Hepatocyte (in vitro differentiated cells): Measurements from ENCODE around the gene RNF213. TPM values are rescaled to one million over a fixed set of nuclear protein-coding genes. Genes with fewer than 3 reads are reported as not detected.

ENCODE experiments used
- DNase-seq: peaks from one replicate; pipeline ENCODE4 v3.0.0-alpha.2; 2016; ENCODE audit warnings: low spot score
- H2AFZ ChIP-seq: fragments of 200-600 bp; sonication (generic); 2 replicates; pipeline ENCODE4 v1.6.0; 2016; ENCODE audit warnings: antibody characterized with exemption, mild to moderate bottlenecking
- H3K27ac ChIP-seq: fragments of 200-600 bp; sonication (generic); 2 replicates; pipeline ENCODE4 v1.5.1; 2016; ENCODE audit warnings: mild to moderate bottlenecking
- H3K27me3 ChIP-seq: fragments of 200-600 bp; sonication (generic); 2 replicates; pipeline ENCODE4 v1.6.1; 2016
- H3K36me3 ChIP-seq: fragments of 200-600 bp; sonication (generic); replicated peaks from 2 replicates; pipeline ENCODE4 v1.5.1; 2016; ENCODE audit warnings: low read depth; ENCODE audit not compliant: insufficient read depth
- H3K4me1 ChIP-seq: fragments of 200-600 bp; sonication (generic); 2 replicates; pipeline ENCODE4 v1.5.1; 2016; ENCODE audit warnings: mild to moderate bottlenecking, moderate library complexity; ENCODE audit not compliant: insufficient read depth
- H3K4me2 ChIP-seq: fragments of 200-600 bp; sonication (generic); 2 replicates; pipeline ENCODE4 v1.6.0; 2016
- H3K4me3 ChIP-seq: fragments of 200-600 bp; sonication (generic); 2 replicates; pipeline ENCODE4 v1.5.1; 2016; ENCODE audit warnings: mild to moderate bottlenecking
- H3K79me2 ChIP-seq: fragments of 200-600 bp; sonication (generic); 2 replicates; pipeline ENCODE4 v1.6.0; 2017; ENCODE audit warnings: mild to moderate bottlenecking
- H3K9me2 ChIP-seq: fragments of 200-600 bp; sonication (generic); replicated peaks from 2 replicates; pipeline ENCODE4 v1.6.0; 2017; ENCODE audit warnings: mild to moderate bottlenecking; ENCODE audit not compliant: insufficient read depth
- H3K9me3 ChIP-seq: fragments of 200-600 bp; sonication (generic); 2 replicates; pipeline ENCODE4 v1.5.1; 2016; ENCODE audit warnings: low read depth, mild to moderate bottlenecking
- H4K20me1 ChIP-seq: fragments of 200-600 bp; sonication (generic); 2 replicates; pipeline ENCODE4 v1.6.0; 2016; ENCODE audit warnings: mild to moderate bottlenecking; ENCODE audit not compliant: insufficient read depth, poor library complexity, severe bottlenecking
- CTCF ChIP-seq: fragments of 200-600 bp; sonication (generic); IDR thresholded peaks from 2 replicates; pipeline ENCODE4 v1.5.1; 2016; ENCODE audit warnings: antibody characterized with exemption, mild to moderate bottlenecking; ENCODE audit not compliant: poor library complexity
- EZH2 ChIP-seq: fragments of 200-600 bp; sonication (generic); IDR thresholded peaks from 2 replicates; pipeline ENCODE4 v1.6.1; 2016; ENCODE audit warnings: antibody characterized with exemption, mild to moderate bottlenecking, borderline replicate concordance
- EZH2phosphoT487 ChIP-seq: fragments of 200-600 bp; sonication (generic); IDR thresholded peaks from one replicate; pipeline ENCODE4 v1.6.1; 2018; ENCODE audit warnings: antibody characterized with exemption, mild to moderate bottlenecking, low read depth, moderate library complexity; ENCODE audit not compliant: unreplicated experiment, severe bottlenecking
- WGBS: methylation state at CpG from one replicate; pipeline ENCODE4 v1.1.6; 2016; ENCODE audit warnings: low lambda C conversion rate; ENCODE audit errors: missing lambda C conversion rate; 5-methylcytosine and 5-hydroxymethylcytosine counted together
- polyA plus RNA-seq: library from polyadenylated mRNA; unstranded; fragments of >200 nt; fragmentation: Nextera tagmentation; extraction: Ambion mirVana; gene quantifications from 2 replicates; pipeline ENCODE4 v1.2.1, GENCODE V29; 2016
- total RNA-seq: library from RNA; depleted of rRNA; stranded (reverse); fragments of >200 nt; gene quantifications from 2 replicates; pipeline ENCODE4 v1.2.3, GENCODE V29; 2014

Gene RNF213
- total and polyA plus RNA-seq, 2 experiments from 2014 or later, result 21.1 to 57.4 TPM

DNA sequence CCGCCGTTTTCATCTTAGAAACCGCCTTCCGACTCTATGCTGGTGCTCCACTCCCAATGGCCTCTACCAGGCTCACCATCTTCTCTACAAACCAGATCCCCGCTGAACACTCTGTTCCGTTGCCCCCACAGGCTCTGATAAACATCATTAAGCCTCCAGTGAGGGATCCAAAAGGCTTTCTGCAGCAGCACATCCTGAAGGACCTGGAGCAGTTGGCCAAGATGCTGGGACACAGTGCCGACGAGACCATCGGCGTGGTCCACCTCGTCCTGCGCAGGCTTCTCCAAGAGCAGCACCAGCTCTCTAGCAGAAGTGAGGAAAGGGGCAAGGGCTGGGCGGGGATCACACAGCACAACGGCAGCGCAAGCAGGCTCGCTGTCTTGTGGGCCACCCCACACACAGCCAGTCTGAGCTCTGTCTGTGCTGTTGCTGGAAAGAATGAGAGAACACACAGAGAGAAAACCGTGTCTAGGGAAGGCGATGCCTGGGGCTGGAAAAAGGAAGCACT, 120.8 kb downstream of the RNF213 start:
- Histone ChIP-seq H3K27ac (no peak overlapping the region), H2AFZ (no peak overlapping the region), H3K4me1 (no peaks in the 10 kb centered on the region), H3K27me3 (no peaks in the 10 kb centered on the region), H3K4me3 (no peak overlapping the region), H3K9me3 (no peaks in the 10 kb centered on the region), H3K9me2 (no peaks in the 10 kb centered on the region), H4K20me1 (no peaks in the 10 kb centered on the region), H3K79me2 (no peaks in the 10 kb centered on the region), H3K36me3 (no peaks in the 10 kb centered on the region), H3K4me2 (no peak overlapping the region)
- TF ChIP-seq CTCF (no peak), EZH2phosphoT487 (no peak), EZH2 (no peak)
- no peak for DNase-seq
- 96% methylated on average over 18 of the region's 18 CpGs for WGBS

- H3K27ac ChIP-seq, result no peak overlapping the region
- H3K36me3 ChIP-seq, result no peaks in the 10 kb centered on the region
- no peaks in the 10 kb centered on the region for H3K9me3 ChIP-seq
- no peak overlapping the region for H3K4me3 ChIP-seq
- H3K27me3 ChIP-seq, result no peaks in the 10 kb centered on the region
- H2AFZ ChIP-seq, result no peak overlapping the region
- no peaks in the 10 kb centered on the region for H3K79me2 ChIP-seq
- H3K9me2 ChIP-seq, result no peaks in the 10 kb centered on the region
- no peak for TF ChIP-seq EZH2phosphoT487
- no peak for TF ChIP-seq EZH2
- TF ChIP-seq CTCF, result no peak
- no peak for DNase-seq
- H4K20me1 ChIP-seq, result no peaks in the 10 kb centered on the region
- WGBS, result 83% methylated on average over 3 of the region's 3 CpGs
- H3K4me2 ChIP-seq, result no peak overlapping the region
- H3K4me1 ChIP-seq, result no peaks in the 10 kb centered on the region
Measured at GRCh38 chr17:80382446-80382845, 121.8 kb downstream of the RNF213 start.

- H3K27me3 ChIP-seq, result no peaks in the 10 kb centered on the region
- no peak for DNase-seq
- no peak overlapping the region for H3K4me3 ChIP-seq
- no peaks in the 10 kb centered on the region for H3K9me2 ChIP-seq
- H4K20me1 ChIP-seq, result no peaks in the 10 kb centered on the region
- H3K27ac ChIP-seq, result no peak overlapping the region
- no peaks in the 10 kb centered on the region for H3K36me3 ChIP-seq
- H2AFZ ChIP-seq, result no peak overlapping the region
- no peak overlapping the region for H3K4me2 ChIP-seq
- TF ChIP-seq CTCF (no peak), EZH2 (no peak), EZH2phosphoT487 (no peak)
- 89% methylated on average over 8 of the region's 8 CpGs for WGBS
- no peaks in the 10 kb centered on the region for H3K79me2 ChIP-seq
- H3K9me3 ChIP-seq, result no peaks in the 10 kb centered on the region
- no peaks in the 10 kb centered on the region for H3K4me1 ChIP-seq
Measured at GRCh38 chr17:80382956-80383355, 122.3 kb downstream of the RNF213 start.
